A549 treated with GW870086 at 1 μM for 4 hours (cell line): Measurements from ENCODE around the gene KLHL36. TPM values are rescaled to one million over a fixed set of nuclear protein-coding genes. Genes with fewer than 3 reads are reported as not detected.

Experiments used
- total RNA-seq: library from RNA; stranded (reverse); fragments of 200-300 nt; extraction: Qiagen RNA extraction; gene quantifications from 5 replicates; pipeline ENCODE4 v1.2.3, GENCODE V29; 2022; ENCODE audit warnings: low read depth

The KLHL36 gene
- 17.9 to 25.6 TPM (median 23.5 TPM) in 5 replicates for total RNA-seq

DNA sequence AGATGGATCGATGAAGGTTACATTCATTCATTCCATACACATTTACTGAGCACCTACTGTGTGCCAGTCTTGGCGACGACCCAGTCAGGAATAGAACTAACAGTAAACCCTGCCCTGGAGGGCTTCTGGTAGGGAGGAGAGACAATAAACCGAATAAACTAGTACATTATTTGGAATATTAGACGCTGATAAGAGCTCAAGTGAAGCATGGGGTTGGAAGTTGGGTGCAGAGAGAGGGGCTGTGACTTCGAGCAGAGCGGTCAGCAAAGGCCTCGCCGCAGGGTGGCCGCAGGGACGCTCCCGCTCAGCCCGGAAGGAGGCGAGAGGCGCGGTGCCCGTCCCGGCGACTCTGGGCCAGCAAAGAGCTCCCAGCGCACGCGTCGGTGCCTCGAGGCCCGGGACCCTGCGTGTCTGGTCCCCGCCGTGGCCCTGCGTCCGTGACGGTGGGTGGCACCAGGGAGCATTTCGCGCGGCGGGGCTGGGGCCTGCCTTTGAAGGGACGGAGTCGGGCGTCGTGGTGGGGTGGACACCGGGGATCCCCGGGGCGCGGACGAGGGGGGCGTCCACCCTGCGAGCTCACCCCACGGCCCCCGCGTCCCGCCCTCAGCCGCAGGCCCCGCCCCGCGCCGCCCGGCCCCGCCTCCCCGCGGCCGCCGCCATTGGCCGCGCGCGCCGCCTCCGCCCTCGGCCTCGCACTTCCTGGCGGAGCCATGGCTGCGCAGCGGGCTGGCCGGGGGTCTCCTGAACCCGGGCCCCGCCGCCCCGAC, at the start of gene KLHL36:
Gene KLHL36, plus strand, starts transcription at position 684 of the 767 bp plus-strand sequence. CDS start 2,357 bp downstream, outside the sequence.

GRCh38 chr16:84617791-84618580, 30.3 kb upstream of the KLHL36 start, which contains the start of gene COTL1:
TSS of gene COTL1 (minus strand) at chr16:84618078. CDS start at chr16:84617914, 164 bp downstream.

DNA sequence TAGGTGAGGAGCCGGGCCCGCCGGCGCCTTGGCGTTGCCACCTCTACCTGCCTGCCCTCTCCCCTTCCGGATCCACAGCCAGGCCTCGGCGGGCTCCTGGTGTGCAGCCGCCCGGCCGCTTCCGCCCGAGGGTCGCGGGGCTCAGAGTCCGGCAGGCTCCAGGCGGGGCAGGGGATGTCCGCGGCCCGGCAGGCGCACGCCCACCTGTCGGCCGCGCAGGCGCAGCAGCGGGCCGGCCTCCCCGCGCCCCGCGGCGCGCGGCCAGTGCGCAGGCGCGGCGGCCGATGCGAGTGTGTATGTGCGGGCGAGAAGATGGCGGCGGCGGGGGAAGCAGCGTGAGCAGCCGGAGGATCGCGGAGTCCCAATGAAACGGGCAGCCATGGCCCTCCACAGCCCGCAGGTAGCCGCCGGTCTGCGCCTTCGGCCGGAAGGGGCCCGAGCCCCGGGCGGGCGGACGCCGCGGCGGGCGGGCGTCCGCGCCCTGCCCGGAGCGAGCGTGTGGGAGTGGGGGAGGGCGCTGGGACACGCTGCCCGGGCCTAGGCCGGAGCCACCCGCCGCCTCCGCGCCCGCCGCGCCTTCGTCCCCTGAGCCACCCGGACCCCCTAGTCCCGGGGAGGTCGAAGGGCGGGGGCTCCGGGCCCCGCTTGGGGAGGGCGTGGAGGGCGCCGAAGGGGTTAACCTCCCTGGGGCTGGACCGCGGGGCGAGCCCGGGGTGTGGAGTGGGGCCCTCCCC, 51.6 kb downstream of the KLHL36 start, which contains the start of gene USP10:
Gene USP10, plus strand, starts transcription at position 289 of the 734 bp plus-strand sequence. Its CDS starts 91 bp downstream, at position 380.

Other genes starting within 250 kb of the KLHL36 start
- 45.6 to 61.1 TPM (median 56.8 TPM) in 5 replicates for gene MEAK7, start 143.9 kb upstream of the KLHL36 start, total RNA-seq
- 416 to 572 TPM (median 524 TPM) in 5 replicates for gene COTL1, start 30.4 kb upstream of the KLHL36 start, total RNA-seq
- gene USP10, start 51.5 kb downstream of the KLHL36 start, total RNA-seq, result 73.7 to 81.5 TPM (median 77.1 TPM) in 5 replicates
- gene CRISPLD2, start 171.5 kb downstream of the KLHL36 start, total RNA-seq, result 3.2 to 4.3 TPM (median 3.7 TPM) in 5 replicates